ENCODE data around the gene PLA2G2C. TPM values are rescaled to one million over a fixed set of nuclear protein-coding genes. Genes with fewer than 3 reads are reported as not detected.
"Not testable (repeated sequence)": the region's sequence is repeated elsewhere in the genome, so short reads cannot be mapped to it uniquely, and the experiment has no call there.

PLA2G2C gene
- total RNA-seq, 4 donors from 2014 or later: not detected

DNA sequence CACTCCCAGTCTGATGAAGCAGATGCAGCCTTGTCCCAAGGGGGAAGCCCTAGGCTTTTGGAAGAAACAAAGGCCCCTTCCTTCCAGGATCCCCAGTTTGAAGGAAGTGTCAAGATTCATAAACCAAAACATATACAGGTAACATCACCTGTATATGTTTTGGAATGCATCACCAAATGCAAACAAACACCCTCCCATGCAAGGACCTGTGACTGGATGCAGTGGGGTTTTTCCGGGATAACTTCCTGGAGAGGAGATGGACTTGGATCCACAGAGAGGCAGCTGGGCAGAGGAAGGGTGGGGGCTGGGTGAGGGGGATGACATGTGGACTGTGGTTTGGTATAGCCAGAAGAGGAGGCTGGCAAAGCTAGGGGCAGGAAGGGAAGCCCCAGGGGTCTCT lies 48.7 kb downstream of the PLA2G2C start:
- Histone ChIP-seq H3K27me3 (no peaks in the 10 kb centered on the region), H3K4me3 (no peak overlapping the region), H3K4me1 (no peaks in the 10 kb centered on the region), H3K36me3 (no peaks in the 10 kb centered on the region), H3K9me3 (no peaks in the 10 kb centered on the region), H3K27ac (no peak overlapping the region)
- 73 to 84% methylated on average over 1 of the region's 1 CpG for WGBS, 2 donors
- TF ChIP-seq POLR2A (IDR thresholded peaks at IDR 0.05) (no peak), EP300 (IDR thresholded peaks at IDR 0.05) (no peak)
- TF ChIP-seq, protein P1, sequence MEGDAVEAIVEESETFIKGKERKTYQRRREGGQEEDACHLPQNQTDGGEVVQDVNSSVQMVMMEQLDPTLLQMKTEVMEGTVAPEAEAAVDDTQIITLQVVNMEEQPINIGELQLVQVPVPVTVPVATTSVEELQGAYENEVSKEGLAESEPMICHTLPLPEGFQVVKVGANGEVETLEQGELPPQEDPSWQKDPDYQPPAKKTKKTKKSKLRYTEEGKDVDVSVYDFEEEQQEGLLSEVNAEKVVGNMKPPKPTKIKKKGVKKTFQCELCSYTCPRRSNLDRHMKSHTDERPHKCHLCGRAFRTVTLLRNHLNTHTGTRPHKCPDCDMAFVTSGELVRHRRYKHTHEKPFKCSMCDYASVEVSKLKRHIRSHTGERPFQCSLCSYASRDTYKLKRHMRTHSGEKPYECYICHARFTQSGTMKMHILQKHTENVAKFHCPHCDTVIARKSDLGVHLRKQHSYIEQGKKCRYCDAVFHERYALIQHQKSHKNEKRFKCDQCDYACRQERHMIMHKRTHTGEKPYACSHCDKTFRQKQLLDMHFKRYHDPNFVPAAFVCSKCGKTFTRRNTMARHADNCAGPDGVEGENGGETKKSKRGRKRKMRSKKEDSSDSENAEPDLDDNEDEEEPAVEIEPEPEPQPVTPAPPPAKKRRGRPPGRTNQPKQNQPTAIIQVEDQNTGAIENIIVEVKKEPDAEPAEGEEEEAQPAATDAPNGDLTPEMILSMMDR (IDR thresholded peaks at IDR 0.05): no peak
- DNase-seq (ENCODE audit: low spot score in 2 of 2): no peak

DNA sequence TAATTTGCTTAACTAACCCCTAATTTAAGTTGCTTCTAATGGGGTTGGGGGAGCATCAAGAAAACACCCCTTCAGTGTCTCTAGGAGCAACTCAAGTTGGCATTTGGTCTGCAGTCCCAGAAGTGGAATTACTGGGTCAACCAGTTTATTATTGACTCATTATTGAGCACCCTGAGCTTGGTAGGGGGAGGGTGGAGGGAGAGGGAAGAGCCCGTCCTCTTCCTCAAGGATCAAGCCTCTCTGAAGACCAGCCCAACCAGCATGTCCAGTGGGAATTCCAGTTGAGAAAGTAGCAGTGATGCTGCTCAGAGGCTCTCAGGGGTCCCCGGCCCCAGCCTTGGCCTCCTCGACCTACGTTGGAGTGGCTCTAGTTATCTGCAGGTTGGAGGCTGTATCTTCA lies 49.3 kb downstream of the PLA2G2C start:
- no peaks in the 10 kb centered on the region for H3K36me3 ChIP-seq
- no peaks in the 10 kb centered on the region for H3K9me3 ChIP-seq
- no peak for DNase-seq (ENCODE audit: low spot score in 2 of 2)
- TF ChIP-seq, protein P1 (IDR thresholded peaks at IDR 0.05): no peak
- TF ChIP-seq EP300 (IDR thresholded peaks at IDR 0.05) (no peak), POLR2A (IDR thresholded peaks at IDR 0.05) (no peak)
- no peak overlapping the region for H3K27ac ChIP-seq
- H3K27me3 ChIP-seq: no peaks in the 10 kb centered on the region
- no peaks in the 10 kb centered on the region for H3K4me1 ChIP-seq
- WGBS, 2 donors: 93 to 95% methylated on average over 4 of the region's 4 CpGs
- H3K4me3 ChIP-seq: no peak overlapping the region

DNA sequence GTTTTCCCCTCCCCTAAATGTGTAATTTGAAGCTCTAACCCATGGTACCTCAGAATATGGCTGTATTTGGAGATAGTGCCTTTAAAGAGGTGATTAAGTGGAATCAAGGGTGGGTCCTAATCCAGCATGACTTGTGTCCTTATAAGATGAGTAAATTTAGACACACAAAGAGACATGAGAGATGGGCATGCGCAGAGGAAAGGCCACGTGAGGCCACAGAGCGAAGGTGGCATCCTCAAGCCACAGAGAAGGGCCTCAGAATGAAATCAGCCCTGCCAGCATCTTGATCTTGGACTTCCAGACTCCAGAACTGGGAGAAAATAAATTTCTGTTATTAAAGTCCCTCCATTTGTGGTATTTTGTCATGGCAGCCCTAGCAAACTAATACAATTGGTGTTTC lies 50.1 kb downstream of the PLA2G2C start:
- 92 to 98% methylated on average over 3 of the region's 3 CpGs for WGBS, 2 donors
- TF ChIP-seq POLR2A (IDR thresholded peaks at IDR 0.05): no peak
- TF ChIP-seq EP300 (IDR thresholded peaks at IDR 0.05): no peak
- TF ChIP-seq, protein P1 (IDR thresholded peaks at IDR 0.05): no peak
- Histone ChIP-seq H3K4me1 (no peaks in the 10 kb centered on the region), H3K4me3 (no peak overlapping the region), H3K27me3 (no peaks in the 10 kb centered on the region), H3K27ac (no peak overlapping the region), H3K36me3 (no peaks in the 10 kb centered on the region), H3K9me3 (no peaks in the 10 kb centered on the region)
- no peak for DNase-seq (ENCODE audit: low spot score in 2 of 2)

DNA sequence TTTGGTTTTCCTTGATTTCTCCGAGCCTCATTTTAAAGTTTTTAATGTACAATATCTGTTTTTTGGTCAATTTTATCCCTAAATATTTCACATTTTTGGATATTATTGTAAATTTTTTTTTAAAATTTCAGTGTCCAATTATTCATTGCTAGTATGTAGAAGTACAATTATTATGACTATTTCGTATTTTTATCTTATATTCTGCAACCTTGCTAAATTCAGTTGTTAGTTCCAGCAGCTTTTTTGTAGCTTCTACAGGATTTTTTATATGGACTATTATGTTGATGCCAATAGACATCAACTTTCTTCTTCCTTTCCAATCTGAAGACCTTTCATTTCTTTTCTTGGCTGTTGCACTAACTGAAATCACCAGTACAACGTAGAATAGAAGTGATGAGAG lies 51.3 kb downstream of the PLA2G2C start:
- Histone ChIP-seq H3K27ac (no peak overlapping the region), H3K4me1 (no peaks in the 10 kb centered on the region), H3K9me3 (peaks cover 0 to 5% (median 0%) of the 10 kb centered on the region in 4 donors), H3K27me3 (no peaks in the 10 kb centered on the region), H3K4me3 (no peak overlapping the region), H3K36me3 (no peaks in the 10 kb centered on the region)
- TF ChIP-seq POLR2A (IDR thresholded peaks at IDR 0.05) (no peak), EP300 (IDR thresholded peaks at IDR 0.05) (no peak)
- TF ChIP-seq, protein P1 (IDR thresholded peaks at IDR 0.05): no peak
- WGBS, 2 donors: 91% methylated on average over 3 of the region's 3 CpGs
- no peak for DNase-seq (ENCODE audit: low spot score in 2 of 2)

DNA sequence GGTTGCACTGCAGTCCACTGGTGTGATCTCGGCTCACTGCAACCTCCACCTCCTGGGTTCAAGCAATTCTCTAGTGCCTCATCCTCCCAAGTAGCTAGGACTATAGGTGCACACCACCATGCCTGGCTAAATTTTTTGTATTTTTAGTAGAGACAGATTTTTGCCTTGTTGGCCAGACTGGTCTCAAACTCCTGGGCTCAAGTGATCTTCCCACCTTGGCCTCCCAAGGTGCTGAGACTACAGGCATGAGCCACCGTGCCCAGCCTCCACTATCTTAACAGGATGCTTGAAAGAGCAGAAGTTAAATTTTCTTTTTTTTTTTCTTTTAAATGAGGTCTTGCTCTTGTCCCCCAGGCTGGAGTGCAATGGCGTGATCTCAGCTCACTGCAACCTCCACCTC lies 55.8 kb downstream of the PLA2G2C start:
- H3K27me3 ChIP-seq; H3K27ac ChIP-seq; H3K36me3 ChIP-seq; H3K4me3 ChIP-seq; H3K4me1 ChIP-seq; DNase-seq (ENCODE audit: low spot score in 2 of 2): not testable (repeated sequence)
- peaks cover 0 to 19% (median 0%) of the 10 kb centered on the region in 4 donors for H3K9me3 ChIP-seq
- WGBS, 2 donors: 98% methylated on average over 3 of the region's 3 CpGs

DNA sequence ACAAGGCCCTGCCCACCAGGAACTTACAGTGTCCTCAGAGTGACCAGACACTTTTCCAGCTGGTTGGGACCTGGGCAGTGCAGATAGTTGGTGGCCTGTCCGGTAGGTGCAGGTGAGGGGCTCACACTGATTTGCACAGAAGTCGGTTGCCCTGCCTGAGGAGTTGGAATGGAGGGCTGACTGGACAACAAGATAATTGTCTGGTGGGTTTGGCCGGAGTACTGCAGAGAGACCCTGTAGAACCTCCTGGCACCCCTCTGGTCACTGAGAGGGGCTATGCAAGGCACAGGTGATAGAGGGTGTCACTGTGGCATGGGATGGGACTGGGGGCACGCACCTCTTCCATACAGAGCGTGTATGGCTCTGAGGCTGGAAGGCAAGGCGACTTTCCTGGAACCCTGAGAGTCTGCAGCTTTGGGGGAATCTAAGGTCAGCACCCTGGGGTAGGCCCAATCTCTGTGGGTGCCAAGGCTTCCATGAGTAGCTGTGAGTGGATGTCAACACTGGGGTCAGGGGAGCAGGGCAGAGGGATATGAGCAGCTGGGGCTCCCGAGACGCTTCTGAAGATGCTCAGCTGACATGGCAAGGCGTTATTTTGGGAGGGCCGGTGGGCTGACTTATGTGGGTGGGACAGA lies 59.4 kb downstream of the PLA2G2C start:
- no peak overlapping the region for H3K4me3 ChIP-seq
- H3K27me3 ChIP-seq: no peaks in the 10 kb centered on the region
- H3K36me3 ChIP-seq: no peaks in the 10 kb centered on the region
- TF ChIP-seq POLR2A (IDR thresholded peaks at IDR 0.05) (no peak), EP300 (IDR thresholded peaks at IDR 0.05) (no peak)
- TF ChIP-seq, protein P1 (IDR thresholded peaks at IDR 0.05): no peak
- WGBS, 2 donors: 87 to 89% methylated on average over 10 of the region's 10 CpGs
- no peak for DNase-seq (ENCODE audit: low spot score in 2 of 2)
- H3K9me3 ChIP-seq: peaks cover 0 to 19% (median 0%) of the 10 kb centered on the region in 4 donors
- no peak overlapping the region for H3K27ac ChIP-seq
- no peaks in the 10 kb centered on the region for H3K4me1 ChIP-seq
